ENCODE data around the gene CKAP2. TPM values are rescaled to one million over a fixed set of nuclear protein-coding genes. Genes with fewer than 3 reads are reported as not detected.
"Not testable (repeated sequence)": the region's sequence is repeated elsewhere in the genome, so short reads cannot be mapped to it uniquely, and the experiment has no call there.

Gene CKAP2
- total RNA-seq, 1 donor from 2014 or later = 9.0 TPM

DNA sequence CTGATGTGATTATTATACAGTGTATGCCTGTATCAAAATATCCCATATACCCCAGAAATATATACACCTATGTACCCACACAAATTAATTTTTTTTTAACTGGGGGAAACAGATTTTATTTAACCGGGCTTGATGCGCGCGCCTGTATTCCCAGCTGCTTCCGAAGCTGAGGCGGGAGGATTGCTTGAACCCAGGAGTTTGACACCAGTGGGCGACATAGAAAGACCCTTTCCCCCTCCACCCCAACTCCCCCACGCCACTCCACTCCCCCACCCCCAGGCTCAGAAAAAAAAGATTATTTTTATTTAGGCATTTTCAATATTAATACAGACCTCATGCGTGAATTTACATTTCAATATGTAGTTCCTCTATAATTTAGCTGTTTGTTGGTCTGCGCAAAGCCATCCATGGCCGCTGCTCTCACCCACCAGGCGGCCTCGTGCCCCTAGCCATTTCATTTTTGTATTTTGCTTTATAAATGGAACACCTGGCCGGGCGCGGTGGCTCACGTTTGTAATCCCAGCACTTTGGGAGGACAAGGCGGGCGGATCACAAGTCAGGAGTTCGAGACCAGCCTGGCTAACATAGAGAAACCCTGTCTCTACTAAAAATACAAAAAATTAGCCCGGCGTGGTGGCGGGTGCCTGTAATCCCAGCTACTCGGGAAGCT is 4.0 kb upstream of the CKAP2 start:
- no peak for DNase-seq (ENCODE audit: low spot score)

DNA sequence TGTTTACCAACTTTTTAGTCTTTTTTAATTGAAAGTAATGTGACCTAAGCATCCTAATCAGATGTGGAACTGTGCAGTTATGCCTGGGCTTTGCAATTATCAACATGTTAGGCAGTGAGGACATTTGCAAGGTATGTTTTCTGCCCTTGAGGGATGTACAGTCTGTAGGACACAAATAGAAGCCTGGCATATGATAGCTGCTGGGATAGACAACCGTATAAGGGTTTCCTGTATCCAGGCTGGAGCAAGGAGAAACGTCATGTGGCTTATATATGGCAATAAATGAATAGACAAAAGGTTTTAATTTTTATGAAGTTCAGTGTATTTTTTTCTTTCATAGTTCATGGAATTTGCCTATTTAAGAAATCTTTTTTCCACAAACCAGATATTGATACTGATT is 2.8 kb upstream of the CKAP2 start:
- DNase-seq (ENCODE audit: low spot score) = no peak

DNA sequence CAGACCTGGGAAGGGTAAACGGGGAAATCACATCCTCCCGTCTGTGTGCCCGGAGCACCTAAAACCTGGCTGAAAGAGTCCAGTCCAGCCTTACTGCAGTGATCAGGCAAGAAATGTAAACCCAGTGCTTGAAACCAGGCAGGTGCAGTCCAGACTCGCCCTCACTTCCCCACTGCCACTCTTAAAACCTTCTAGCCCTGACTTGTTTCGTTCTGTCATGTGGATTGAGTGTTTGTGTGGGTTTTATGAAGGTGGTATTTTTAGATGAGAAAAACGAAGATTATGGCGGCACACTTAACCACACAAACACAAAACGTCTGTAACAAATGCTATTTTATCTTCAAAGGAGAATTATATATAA is 839 bp upstream of the CKAP2 start:
- no peak for DNase-seq (ENCODE audit: low spot score)

DNA sequence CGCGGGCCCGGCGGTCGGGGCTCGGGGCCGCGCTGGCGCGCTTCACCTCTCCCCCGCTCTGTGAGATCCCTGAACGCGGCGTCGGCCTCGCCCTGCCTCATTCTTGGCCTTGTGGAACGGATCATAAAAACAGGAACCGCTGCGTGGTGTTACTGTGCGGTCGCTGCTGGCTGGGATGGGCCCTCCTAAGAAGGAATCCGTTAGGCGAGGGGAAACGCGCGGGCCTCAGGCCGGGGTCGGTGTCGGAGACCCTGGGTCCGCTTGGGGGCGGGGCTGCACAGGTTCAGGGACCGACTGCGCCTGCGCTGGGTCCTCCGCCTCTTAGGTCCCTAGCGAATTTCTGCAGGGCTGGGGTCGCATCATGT is 381 bp downstream of the CKAP2 start:
- peak; percentile 39 for DNase-seq (ENCODE audit: low spot score)

DNA sequence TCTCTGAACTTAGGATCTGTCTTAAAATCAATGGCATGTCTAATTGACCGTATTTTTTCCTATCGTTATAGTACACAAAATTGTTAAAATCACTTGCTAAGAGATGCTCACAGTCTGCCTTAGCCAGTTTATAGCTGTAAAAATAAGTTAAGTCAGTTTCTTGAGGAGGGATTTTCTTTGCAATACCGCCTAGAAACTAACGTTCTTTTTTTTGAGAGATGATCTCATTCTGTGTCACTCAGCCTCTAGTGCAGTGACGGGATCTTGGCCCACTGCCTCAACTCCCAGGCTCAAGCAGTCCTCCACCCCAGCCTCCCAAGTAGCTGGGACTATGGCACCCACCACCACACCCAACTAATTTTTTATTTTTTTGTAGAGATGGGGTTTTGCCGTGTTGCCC is 4.4 kb downstream of the CKAP2 start:
- no peak for DNase-seq (ENCODE audit: low spot score)

DNA sequence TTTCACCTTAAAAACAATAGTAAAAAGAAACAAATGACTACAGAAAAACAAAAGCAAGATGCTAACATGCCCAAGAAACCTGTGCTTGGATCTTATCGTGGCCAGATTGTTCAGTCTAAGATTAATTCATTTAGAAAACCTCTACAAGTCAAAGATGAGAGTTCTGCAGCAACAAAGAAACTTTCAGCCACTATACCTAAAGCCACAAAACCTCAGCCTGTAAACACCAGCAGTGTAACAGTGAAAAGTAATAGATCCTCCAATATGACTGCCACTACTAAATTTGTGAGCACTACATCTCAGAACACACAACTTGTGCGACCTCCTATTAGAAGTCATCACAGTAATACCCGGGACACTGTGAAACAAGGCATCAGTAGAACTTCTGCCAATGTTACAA is 6.0 kb downstream of the CKAP2 start:
- DNase-seq (ENCODE audit: low spot score) = no peak

DNA sequence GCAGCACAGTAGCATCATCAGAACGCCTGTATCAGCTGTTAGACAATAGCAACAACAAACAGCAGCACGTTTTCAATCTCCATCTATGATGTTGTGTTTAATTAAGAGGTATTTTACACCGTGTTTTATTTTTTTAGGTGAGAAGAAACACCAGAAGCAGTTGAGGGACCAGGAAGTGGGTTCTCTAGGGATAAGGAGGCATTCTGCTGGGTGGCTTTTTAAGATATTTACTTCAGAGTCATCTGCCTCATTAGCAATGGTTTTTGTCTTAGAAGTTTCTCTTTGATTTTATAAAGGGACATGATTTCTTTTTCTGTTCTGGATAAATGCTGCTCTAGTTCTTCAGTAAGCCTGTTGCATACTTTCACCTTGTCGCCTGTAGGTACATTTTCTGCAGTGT is 8.2 kb downstream of the CKAP2 start:
- DNase-seq (ENCODE audit: low spot score) = no peak

DNA sequence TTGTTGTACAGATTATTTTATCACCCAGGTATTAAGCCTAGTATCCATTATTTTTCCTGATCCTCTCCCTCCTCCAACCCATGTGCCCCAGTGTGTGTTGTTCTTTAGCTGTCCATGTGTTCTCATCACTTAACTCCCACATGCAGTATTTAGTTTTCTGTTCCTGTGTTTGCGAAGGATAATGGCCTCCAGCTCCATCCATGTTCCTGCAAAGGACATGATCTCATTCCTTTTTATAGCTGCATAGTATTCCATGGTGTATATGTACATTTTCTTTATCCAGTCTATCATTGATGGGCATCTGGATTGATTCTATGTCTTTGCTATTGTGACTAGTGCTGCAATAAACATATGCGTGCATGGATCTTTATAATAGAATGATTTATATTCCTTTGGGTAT is 13.2 kb downstream of the CKAP2 start:
- not testable (repeated sequence) for DNase-seq (ENCODE audit: low spot score)

DNA sequence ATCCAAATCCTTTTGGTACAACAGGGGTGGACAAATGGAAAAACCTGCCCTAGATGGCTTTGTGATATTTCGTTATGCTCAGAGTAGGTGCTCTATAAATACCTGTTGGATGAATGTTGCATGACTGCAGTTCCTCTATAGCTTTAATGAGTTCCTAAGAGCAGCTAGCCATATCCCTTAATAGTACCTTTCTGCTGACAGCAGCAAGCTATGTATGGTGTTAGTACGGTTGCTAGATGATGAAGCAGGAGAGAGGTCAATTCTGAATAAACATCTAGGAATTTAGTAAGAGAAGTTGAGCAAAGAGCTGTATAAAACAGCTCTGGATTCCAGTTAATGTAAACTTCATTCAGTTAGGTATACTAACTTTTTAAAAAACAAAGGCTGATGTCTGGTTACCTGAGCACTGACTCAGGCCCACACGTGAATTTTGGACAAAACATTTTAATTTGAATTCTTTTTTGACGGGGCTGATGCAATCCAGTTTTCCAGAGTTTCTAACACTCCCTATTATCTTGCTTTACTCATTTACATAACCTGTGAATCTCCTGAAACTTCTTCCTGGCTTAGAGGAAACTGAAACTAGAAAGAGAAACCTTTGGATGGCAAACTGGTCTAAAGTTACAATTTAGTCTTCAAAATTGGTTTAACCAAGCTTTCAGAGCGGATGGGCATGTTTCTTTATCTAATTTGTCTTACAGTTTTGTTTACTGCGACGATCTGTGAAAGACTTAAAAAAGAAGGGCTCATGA is 25.6 kb downstream of the CKAP2 start:
- not testable (repeated sequence) for DNase-seq (ENCODE audit: low spot score)

DNA sequence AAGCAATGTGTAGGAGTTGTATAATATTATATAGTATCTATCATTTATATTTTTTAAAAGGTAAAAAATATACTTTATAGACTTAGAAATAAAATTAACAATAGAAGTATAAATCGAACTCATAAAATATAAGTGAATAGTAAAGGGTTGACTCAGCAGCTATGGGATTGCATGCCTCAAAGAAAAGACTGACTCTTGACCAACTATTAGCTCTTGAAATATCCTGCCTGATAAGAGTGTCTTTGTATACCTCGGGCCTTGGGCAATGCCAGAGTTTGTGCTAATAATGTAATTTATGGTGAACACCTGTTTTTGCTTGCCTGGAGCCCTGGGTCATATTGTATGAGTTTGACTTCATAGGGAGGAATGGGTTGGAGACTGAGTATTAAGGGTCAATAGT is 31.8 kb downstream of the CKAP2 start:
- DNase-seq (ENCODE audit: low spot score) = not testable (repeated sequence)

DNA sequence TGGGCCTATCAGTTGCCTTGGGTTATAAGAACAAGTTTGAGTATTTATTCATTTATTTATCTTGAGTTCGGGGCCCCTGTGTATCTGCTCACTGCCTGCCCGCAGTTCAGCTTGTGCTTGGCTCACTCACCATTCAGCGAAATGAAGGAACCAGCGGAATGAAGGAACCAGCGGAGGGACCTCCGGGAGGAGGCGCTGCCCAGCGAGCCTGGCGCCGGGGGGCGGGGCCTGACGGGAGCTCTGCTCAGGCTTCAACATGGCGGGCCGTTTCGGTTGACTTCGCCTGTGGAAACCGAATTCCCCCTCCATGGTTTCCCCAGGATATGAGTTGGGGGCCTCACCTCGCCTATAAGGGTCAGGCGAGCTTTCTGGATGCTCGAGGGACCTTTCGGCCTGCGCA is 33.5 kb downstream of the CKAP2 start:
- DNase-seq (ENCODE audit: low spot score) = not testable (repeated sequence)

DNA sequence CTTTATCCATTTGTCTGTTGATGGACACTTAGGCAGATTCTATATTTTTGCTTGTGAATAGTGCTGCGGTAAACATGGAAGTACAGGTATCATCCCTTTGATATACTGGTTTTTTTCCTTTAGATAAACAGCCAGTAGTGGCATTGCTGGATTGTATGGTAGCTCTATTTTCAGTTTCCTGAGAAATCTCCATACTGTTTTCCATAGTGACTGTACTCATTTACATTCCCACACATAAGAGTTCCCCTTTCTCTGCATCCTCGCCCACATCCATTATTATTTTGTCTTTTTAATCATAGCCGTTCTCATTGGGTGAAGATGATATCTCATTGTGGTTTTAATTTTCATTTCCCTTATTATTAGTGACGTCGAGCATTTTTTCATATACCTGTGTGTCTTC is 35.7 kb downstream of the CKAP2 start:
- not testable (repeated sequence) for DNase-seq (ENCODE audit: low spot score)

DNA sequence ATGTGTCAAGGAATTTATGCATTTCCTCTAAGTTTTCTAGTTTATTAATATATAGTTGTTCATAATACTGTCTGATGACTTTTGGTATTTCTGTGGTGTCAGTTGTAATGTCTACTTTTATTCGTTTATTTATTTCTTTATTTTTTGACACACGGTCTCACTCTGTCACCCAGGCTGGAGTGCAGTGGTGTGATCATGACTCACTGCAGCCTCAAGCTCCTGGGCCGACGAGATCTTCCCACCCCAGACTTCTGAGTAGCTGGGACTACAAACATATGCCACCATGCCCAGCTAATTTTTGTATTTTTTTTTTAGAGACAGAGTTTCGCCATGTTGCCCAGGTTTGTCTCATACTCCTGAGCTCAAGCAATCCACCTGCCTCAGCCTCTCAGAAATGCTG is 39.0 kb downstream of the CKAP2 start:
- not testable (repeated sequence) for DNase-seq (ENCODE audit: low spot score)

DNA sequence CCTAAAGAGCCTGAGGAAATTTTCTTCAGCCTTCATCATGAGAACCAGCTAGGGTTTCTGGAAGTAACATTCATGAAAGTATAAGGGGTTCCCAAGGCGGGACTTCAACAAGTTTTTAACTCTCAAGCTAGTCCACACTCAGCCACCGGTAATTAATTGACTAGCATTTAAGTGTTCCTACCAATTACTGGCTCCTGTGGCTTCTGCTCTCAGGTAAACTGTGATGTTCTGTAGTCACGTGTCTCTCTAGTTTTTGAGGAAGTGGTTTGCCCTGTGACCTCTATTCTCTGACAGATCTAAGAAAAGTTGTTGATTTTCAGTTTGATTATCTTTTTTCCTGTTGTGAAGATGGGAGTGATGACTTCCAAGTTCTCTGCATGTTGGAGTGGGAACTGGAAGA is 42.7 kb downstream of the CKAP2 start:
- not testable (repeated sequence) for DNase-seq (ENCODE audit: low spot score)

DNA sequence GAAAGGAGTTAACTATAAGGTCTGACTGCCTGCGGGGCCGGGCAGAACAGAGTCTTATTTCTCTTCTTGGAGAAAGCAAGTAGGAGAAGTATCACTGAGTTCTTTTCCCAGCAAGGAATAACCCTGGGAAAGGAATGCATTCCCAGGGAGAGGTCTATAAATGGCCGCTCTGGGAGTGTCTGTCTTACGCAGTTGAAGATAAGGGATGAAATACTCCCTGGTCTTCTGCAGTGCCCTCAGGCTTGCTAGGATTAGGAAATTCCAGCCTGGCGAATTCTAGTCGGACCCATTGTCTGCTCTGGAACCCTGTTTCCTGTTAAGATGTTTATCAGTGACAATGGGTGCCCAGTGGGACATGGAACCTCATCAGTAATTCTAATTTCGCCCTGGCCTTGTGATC is 47.0 kb downstream of the CKAP2 start:
- not testable (repeated sequence) for DNase-seq (ENCODE audit: low spot score)

DNA sequence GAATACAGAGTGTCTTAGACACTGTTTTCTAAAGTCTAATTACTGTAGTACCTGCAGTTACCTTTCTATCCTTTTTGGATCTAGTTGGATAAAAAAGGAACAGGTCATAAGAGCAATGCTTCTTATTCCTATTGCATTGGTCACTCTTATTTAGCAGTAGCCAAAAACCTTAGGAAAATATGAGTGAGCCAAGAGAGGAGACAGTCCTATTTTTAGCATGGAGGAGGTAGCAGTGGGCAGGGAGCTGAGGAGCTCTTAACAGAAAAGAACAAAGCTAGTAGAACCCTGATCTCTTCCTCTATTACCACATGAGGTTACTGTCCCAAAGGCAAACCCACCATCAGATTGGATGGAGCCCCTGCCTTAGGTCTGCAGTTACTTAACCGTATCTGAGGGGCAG is 50.6 kb downstream of the CKAP2 start:
- not testable (repeated sequence) for DNase-seq (ENCODE audit: low spot score)

DNA sequence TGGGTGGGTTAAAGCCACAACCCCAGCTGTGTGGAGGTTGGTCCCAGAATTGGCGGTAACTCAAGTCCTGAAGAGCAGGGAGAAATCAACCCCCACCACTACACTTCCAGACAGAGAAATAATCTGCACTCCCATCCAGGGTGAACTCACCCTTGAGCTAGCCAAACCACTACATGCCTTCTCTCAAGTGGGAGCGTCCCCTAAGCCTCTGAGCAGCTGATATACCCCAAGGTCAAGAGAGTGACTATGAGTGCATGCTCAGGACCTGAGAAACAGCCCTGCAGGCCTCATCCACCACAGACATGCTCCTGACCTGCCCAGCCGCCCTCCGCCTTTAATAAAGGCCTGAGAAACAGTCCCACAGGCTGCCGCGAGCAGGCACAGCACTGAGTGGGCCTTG is 54.3 kb downstream of the CKAP2 start:
- not testable (repeated sequence) for DNase-seq (ENCODE audit: low spot score)

DNA sequence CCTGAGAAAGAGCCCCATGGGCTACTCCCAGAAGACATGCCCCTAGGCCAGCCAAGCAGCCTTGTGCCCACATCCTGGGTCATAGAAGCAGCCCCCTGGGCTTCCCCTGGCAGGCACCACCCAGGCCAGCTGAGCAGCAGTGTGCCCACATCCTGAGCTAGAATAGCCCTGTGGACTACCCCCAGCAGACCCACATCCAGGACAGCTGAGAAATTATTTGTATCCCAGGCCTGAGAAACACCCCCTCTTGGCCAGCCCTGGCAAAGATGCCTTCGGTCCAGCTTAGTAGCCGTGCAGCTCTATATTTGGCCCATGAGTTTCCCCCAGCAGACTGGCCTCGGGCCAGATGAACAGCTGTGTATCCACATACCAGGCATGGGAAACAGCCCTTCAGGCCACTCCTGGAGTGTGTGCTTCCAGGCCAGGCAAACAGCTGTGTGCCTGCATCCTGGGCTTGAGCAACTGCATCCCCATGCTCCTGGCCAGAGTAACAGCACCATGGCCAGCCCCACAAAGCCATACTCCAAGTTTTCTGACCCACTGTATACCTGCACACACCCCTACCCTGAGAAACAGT is 55.0 kb downstream of the CKAP2 start:
- DNase-seq (ENCODE audit: low spot score) = not testable (repeated sequence)

DNA sequence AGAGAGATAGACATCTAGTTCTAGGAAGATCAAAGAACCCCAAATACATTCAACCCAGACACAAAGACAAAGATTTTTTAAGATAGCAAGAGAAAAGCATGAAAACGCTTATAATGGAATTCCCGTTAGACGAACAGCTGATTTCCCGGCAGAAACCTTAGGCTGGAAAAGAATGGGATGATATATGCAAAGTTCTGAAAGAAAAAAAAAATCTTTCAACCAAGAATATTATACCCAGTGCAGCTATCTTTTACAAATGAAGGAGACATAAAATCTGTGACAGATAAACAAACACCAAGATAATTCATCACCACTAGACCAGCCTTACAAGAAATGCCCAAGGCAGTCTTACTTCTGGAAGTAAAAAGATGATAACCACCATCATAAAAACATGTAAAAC is 56.3 kb downstream of the CKAP2 start:
- not testable (repeated sequence) for DNase-seq (ENCODE audit: low spot score)

DNA sequence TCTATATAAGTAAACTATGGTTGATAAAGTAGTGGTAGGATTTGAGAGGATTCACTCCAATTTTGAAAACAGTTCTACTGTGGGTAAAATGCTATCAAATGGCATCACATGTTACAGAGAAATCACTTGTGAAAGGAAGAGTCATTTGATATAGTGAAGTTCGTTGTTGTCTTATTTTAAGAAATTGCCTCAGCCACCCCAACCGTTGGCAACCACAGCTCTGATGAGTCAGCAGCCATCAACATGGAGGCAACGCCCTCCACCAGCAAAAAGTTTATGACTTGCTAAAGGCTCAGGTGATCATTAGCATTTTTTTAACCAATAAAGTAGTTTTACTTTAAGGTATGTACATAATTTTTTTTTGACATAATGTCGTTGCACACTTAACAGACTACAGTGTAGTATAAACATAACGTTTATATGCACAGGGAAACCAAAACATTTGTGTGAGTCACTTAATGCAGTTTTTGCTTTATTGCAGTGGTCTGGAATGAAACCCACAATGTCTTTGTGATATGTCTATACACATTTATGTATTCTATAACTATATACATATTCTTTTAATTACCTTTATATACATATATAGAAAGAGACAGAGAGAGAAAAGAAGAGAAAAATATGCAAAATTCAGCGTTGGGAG is 58.8 kb downstream of the CKAP2 start:
- not testable (repeated sequence) for DNase-seq (ENCODE audit: low spot score)

DNA sequence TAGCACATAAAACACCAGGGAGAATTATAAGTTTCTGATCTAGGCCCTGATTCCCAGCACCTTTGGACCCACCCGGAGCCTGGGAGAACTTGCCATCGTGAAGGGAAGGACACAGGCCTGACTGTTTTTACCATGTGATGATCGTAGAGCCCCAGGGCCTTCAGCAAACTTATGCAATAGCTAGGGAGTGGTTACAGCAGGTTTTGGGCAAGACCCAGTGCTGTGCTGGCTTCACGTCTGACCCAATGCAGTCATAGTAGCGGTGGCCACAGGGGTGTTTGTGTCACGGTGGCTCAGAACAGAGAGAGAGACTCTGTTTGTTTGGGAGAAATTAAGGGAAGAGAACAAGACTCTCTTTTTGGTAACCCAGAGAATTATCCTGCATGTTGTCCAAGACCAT is 68.0 kb downstream of the CKAP2 start:
- DNase-seq (ENCODE audit: low spot score) = not testable (repeated sequence)

All from mucosa of gallbladder (tissue), 1 donor.